NCI-H69 (cell line): ENCODE results near the gene EMSY.
"Not testable (repeated sequence)": the region's sequence is repeated elsewhere in the genome, so short reads cannot be mapped to it uniquely, and the experiment has no call there.

Source experiments
- DNase-seq: peaks from one replicate; lab custom pipeline; 2025; lab: John Stamatoyannopoulos, UW

EMSY gene

GRCh38 chr11:76444384-76445120, at the start of gene EMSY:
TSS of gene EMSY (plus strand) at chr11:76445018. CDS start at chr11:76446939, 1,921 bp downstream.
- peak; percentile 100 for DNase-seq

- DNase-seq = no peak
Measured at GRCh38 chr11:76395296-76395695, 49.5 kb upstream of the EMSY start.

- no peak for DNase-seq
Measured at GRCh38 chr11:76397383-76397782, 47.4 kb upstream of the EMSY start.

- no peak for DNase-seq
Measured at GRCh38 chr11:76400967-76401366, 43.9 kb upstream of the EMSY start.

GRCh38 chr11:76401484-76401883, 43.3 kb upstream of the EMSY start:
- not testable (repeated sequence) for DNase-seq

GRCh38 chr11:76406359-76406758, 38.5 kb upstream of the EMSY start:
- DNase-seq = no peak

GRCh38 chr11:76408171-76408965, 36.5 kb upstream of the EMSY start:
- peak; percentile 84 for DNase-seq

GRCh38 chr11:76410851-76411357, 33.9 kb upstream of the EMSY start:
- DNase-seq = peak; percentile 30

- DNase-seq = peak; percentile 35
Measured at GRCh38 chr11:76415073-76415472, 29.7 kb upstream of the EMSY start.

GRCh38 chr11:76419896-76420295, 24.9 kb upstream of the EMSY start:
- DNase-seq = peak; percentile 58

- no peak for DNase-seq
Measured at GRCh38 chr11:76424379-76424778, 20.4 kb upstream of the EMSY start.

GRCh38 chr11:76424891-76425290, 19.9 kb upstream of the EMSY start:
- no peak for DNase-seq

- no peak for DNase-seq
Measured at GRCh38 chr11:76426660-76427059, 18.2 kb upstream of the EMSY start.

GRCh38 chr11:76436020-76436419, 8.8 kb upstream of the EMSY start:
- DNase-seq = no peak

- DNase-seq = peak; percentile 33
Measured at GRCh38 chr11:76443268-76443980, 1.4 kb upstream of the EMSY start.

GRCh38 chr11:76444065-76444383, 794 bp upstream of the EMSY start:
- no peak for DNase-seq

- DNase-seq = peak; percentile 95
Measured at GRCh38 chr11:76445121-76446084, 585 bp downstream of the EMSY start.

- no peak for DNase-seq
Measured at GRCh38 chr11:76448506-76448905, 3.7 kb downstream of the EMSY start.

GRCh38 chr11:76453248-76453647, 8.4 kb downstream of the EMSY start:
- no peak for DNase-seq

GRCh38 chr11:76455331-76455730, 10.5 kb downstream of the EMSY start:
- DNase-seq = no peak

- DNase-seq = no peak
Measured at GRCh38 chr11:76455931-76456330, 11.1 kb downstream of the EMSY start.
